ENCODE data around the gene MXI1. TPM values are rescaled to one million over a fixed set of nuclear protein-coding genes. Genes with fewer than 3 reads are reported as not detected.
"Not testable (repeated sequence)": the region's sequence is repeated elsewhere in the genome, so short reads cannot be mapped to it uniquely, and the experiment has no call there.

Gene MXI1
- total and polyA plus RNA-seq, 10 donors: 6.8 to 49.4 (median 19.4) TPM

GRCh38 chr10:110241407-110241806 is 34.0 kb downstream of the MXI1 start:
- no peak for TF ChIP-seq POLR2A (IDR thresholded peaks at IDR 0.05)
- TF ChIP-seq POLR2AphosphoS5 (IDR thresholded peaks at IDR 0.05): no peak
- no peak for TF ChIP-seq CTCF (IDR thresholded peaks at IDR 0.05 in 8 of 11, conservative IDR thresholded peaks at IDR 0.05 in 3 of 11)
- intact Hi-C loops (cut with DNase I; ENCODE audit: low total_unique reads): no loop called here
- Histone ChIP-seq H3K4me1 (peaks cover 0 to 26% (median 14%) of the 10 kb centered on the region in 6 donors), H3K9me3 (no peaks in the 10 kb centered on the region), H3K36me3 (peaks cover 0 to 34% (median 8%) of the 10 kb centered on the region in 6 donors), H3K27me3 (replicated peaks in 1 of 7) (no peaks in the 10 kb centered on the region), H3K4me3 (peak overlapping the region in 2 of 8 donors; percentile 2 to 6), H3K27ac (peak overlapping the region in 2 of 8 donors; percentile 7 to 55)
- 61 to 75% (median 66%) methylated on average over 3 of the region's 3 CpGs for WGBS, 5 donors
- DNase-seq: no peak

- Histone ChIP-seq H3K4me1 (peaks cover 0 to 26% (median 14%) of the 10 kb centered on the region in 6 donors), H3K9me3 (no peaks in the 10 kb centered on the region), H3K27ac (peak overlapping the region in 2 of 8 donors; percentile 7 to 55), H3K4me3 (peak overlapping the region in 2 of 8 donors; percentile 2 to 6), H3K36me3 (peaks cover 0 to 36% (median 8%) of the 10 kb centered on the region in 6 donors), H3K27me3 (replicated peaks in 1 of 7) (no peaks in the 10 kb centered on the region)
- no peak for TF ChIP-seq CTCF (IDR thresholded peaks at IDR 0.05 in 8 of 11, conservative IDR thresholded peaks at IDR 0.05 in 3 of 11)
- TF ChIP-seq POLR2A (IDR thresholded peaks at IDR 0.05): no peak
- no peak for TF ChIP-seq POLR2AphosphoS5 (IDR thresholded peaks at IDR 0.05)
- no peak for DNase-seq
- 57 to 81% (median 73%) methylated on average over 2 of the region's 2 CpGs for WGBS, 5 donors
- intact Hi-C loops (cut with DNase I; ENCODE audit: low total_unique reads): no loop called here
Observed at GRCh38 chr10:110241841-110242240, 34.4 kb downstream of the MXI1 start.

- Histone ChIP-seq H3K27me3 (replicated peaks in 1 of 7) (no peaks in the 10 kb centered on the region), H3K4me3 (no peak overlapping the region), H3K9me3 (no peaks in the 10 kb centered on the region), H3K27ac (peak overlapping the region in 1 of 8 donors; percentile 55), H3K4me1 (peaks cover 0 to 26% (median 14%) of the 10 kb centered on the region in 6 donors), H3K36me3 (peaks cover 0 to 35% (median 7%) of the 10 kb centered on the region in 6 donors)
- no peak for TF ChIP-seq POLR2AphosphoS5 (IDR thresholded peaks at IDR 0.05)
- no peak for DNase-seq
- 91 to 96% (median 94%) methylated on average over 1 of the region's 1 CpG for WGBS, 5 donors
- intact Hi-C loops (cut with DNase I; ENCODE audit: low total_unique reads): no loop called here
Observed at GRCh38 chr10:110242511-110242910, 35.1 kb downstream of the MXI1 start.

- Histone ChIP-seq H3K9me3 (no peaks in the 10 kb centered on the region), H3K4me1 (peaks cover 0 to 26% (median 14%) of the 10 kb centered on the region in 6 donors)
Observed at GRCh38 chr10:110244550-110244949, 37.1 kb downstream of the MXI1 start.

GRCh38 chr10:110247833-110248232 is 40.4 kb downstream of the MXI1 start:
- H3K27me3 ChIP-seq (replicated peaks in 1 of 7); H3K27ac ChIP-seq; H3K9me3 ChIP-seq; intact Hi-C loops (cut with DNase I; ENCODE audit: low total_unique reads); DNase-seq; H3K4me1 ChIP-seq; H3K4me3 ChIP-seq: not testable (repeated sequence)
- peaks cover 0 to 33% (median 4%) of the 10 kb centered on the region in 6 donors for H3K36me3 ChIP-seq
- 76 to 97% (median 96%) methylated on average over 4 to 5 of the region's 5 CpGs for WGBS, 5 donors

More at GRCh38 chr10:110244550-110244949, 37.1 kb downstream of the MXI1 start:
- H3K27me3 ChIP-seq (replicated peaks in 1 of 7): no peaks in the 10 kb centered on the region
- DNase-seq: no peak
- no peak overlapping the region for H3K4me3 ChIP-seq
- 87 to 92% (median 90%) methylated on average over 3 of the region's 3 CpGs for WGBS, 5 donors
- TF ChIP-seq POLR2A (IDR thresholded peaks at IDR 0.05): no peak
- no peak for TF ChIP-seq POLR2AphosphoS5 (IDR thresholded peaks at IDR 0.05)
- no peak for TF ChIP-seq CTCF (IDR thresholded peaks at IDR 0.05 in 8 of 11, conservative IDR thresholded peaks at IDR 0.05 in 3 of 11)
- H3K36me3 ChIP-seq: peaks cover 0 to 33% (median 4%) of the 10 kb centered on the region in 6 donors
- intact Hi-C loops (cut with DNase I; ENCODE audit: low total_unique reads): no loop called here
- H3K27ac ChIP-seq: no peak overlapping the region

- H3K27ac ChIP-seq; H3K27me3 ChIP-seq (replicated peaks in 1 of 7); DNase-seq; intact Hi-C loops (cut with DNase I; ENCODE audit: low total_unique reads); H3K9me3 ChIP-seq; H3K4me3 ChIP-seq; H3K4me1 ChIP-seq: not testable (repeated sequence)
- H3K36me3 ChIP-seq: peaks cover 0 to 29% (median 4%) of the 10 kb centered on the region in 6 donors
- WGBS, 5 donors: 54 to 85% (median 74%) methylated on average over 1 of the region's 1 CpG
Observed at GRCh38 chr10:110249489-110249888, 42.1 kb downstream of the MXI1 start.

GRCh38 chr10:110251392-110251791 is 44.0 kb downstream of the MXI1 start:
- 40 to 80% (median 79%) methylated on average over 1 of the region's 1 CpG for WGBS, 5 donors
- DNase-seq; H3K27ac ChIP-seq; intact Hi-C loops (cut with DNase I; ENCODE audit: low total_unique reads); H3K27me3 ChIP-seq (replicated peaks in 1 of 7); H3K9me3 ChIP-seq; H3K4me3 ChIP-seq: not testable (repeated sequence)
- peaks cover 0 to 13% (median 0%) of the 10 kb centered on the region in 6 donors for H3K4me1 ChIP-seq
- peaks cover 0 to 16% (median 0%) of the 10 kb centered on the region in 6 donors for H3K36me3 ChIP-seq
